Measurements from ENCODE around the gene SORBS2.
A peak's percentile ranks its signal among the peaks of the same experiment; 100 is the strongest.
"Not testable (repeated sequence)": the region's sequence is repeated elsewhere in the genome, so short reads cannot be mapped to it uniquely, and the experiment has no call there.

SORBS2 gene

GRCh38 chr4:185580699-185581098 lies 231.3 kb downstream of the SORBS2 start:
- no peak for DNase-seq

GRCh38 chr4:185578284-185578683 lies 233.7 kb downstream of the SORBS2 start:
- DNase-seq, result no peak

GRCh38 chr4:185576962-185577950 lies 234.7 kb downstream of the SORBS2 start:
- DNase-seq, result no peak

- no peak for DNase-seq
Measured at GRCh38 chr4:185576314-185576961, 235.6 kb downstream of the SORBS2 start.

- peak; percentile 75 for DNase-seq
Measured at GRCh38 chr4:185573651-185574199, 238.3 kb downstream of the SORBS2 start.

- no peak for DNase-seq
Measured at GRCh38 chr4:185570727-185571126, 241.3 kb downstream of the SORBS2 start.

GRCh38 chr4:185567381-185568376 lies 244.3 kb downstream of the SORBS2 start:
- DNase-seq, result no peak

- DNase-seq, result peak; percentile 8
Measured at GRCh38 chr4:185566972-185567371, 245.0 kb downstream of the SORBS2 start.

GRCh38 chr4:185566425-185566824 lies 245.6 kb downstream of the SORBS2 start:
- DNase-seq, result no peak

GRCh38 chr4:185565696-185566095 lies 246.3 kb downstream of the SORBS2 start:
- no peak for DNase-seq

GRCh38 chr4:185564349-185564748 lies 247.6 kb downstream of the SORBS2 start:
- no peak for DNase-seq

GRCh38 chr4:185562531-185562930 lies 249.5 kb downstream of the SORBS2 start:
- DNase-seq, result no peak

GRCh38 chr4:185560316-185560715 lies 251.7 kb downstream of the SORBS2 start:
- no peak for DNase-seq

- peak; percentile 23 for DNase-seq
Measured at GRCh38 chr4:185559915-185560281, 252.1 kb downstream of the SORBS2 start.

- DNase-seq, result not testable (repeated sequence)
Measured at GRCh38 chr4:185559251-185559914, 252.6 kb downstream of the SORBS2 start.

- no peak for DNase-seq
Measured at GRCh38 chr4:185554365-185555126, 257.4 kb downstream of the SORBS2 start.

GRCh38 chr4:185552254-185552653 lies 259.7 kb downstream of the SORBS2 start:
- DNase-seq, result no peak

- no peak for DNase-seq
Measured at GRCh38 chr4:185550933-185551332, 261.1 kb downstream of the SORBS2 start.

- no peak for DNase-seq
Measured at GRCh38 chr4:185549095-185549639, 262.8 kb downstream of the SORBS2 start.

- DNase-seq, result no peak
Measured at GRCh38 chr4:185548587-185548986, 263.4 kb downstream of the SORBS2 start.

- DNase-seq, result no peak
Measured at GRCh38 chr4:185546335-185546734, 265.7 kb downstream of the SORBS2 start.
